ENCODE data around the gene TSPAN11.

TSPAN11 gene

DNA sequence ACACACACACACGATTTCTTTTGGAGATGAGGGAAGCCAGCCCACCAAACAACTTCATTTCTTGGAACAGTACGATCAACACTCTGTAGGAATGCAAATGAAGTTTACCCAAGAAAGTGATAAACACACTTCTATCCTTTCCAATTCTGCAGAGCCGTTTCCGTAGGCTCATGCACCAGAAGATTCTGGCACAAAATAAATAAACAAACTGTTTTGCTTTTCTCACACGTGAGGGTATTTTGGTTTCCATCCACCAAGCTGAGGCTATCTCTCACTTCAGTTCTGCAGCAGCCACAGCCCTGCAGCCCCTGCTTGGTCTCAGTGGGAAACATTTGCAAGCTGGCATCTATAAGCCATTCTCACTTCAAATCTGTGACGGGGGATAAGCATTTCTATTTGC is 15.3 kb upstream of the TSPAN11 start:
- no peak for DNase-seq (ENCODE audit: low read depth)

DNA sequence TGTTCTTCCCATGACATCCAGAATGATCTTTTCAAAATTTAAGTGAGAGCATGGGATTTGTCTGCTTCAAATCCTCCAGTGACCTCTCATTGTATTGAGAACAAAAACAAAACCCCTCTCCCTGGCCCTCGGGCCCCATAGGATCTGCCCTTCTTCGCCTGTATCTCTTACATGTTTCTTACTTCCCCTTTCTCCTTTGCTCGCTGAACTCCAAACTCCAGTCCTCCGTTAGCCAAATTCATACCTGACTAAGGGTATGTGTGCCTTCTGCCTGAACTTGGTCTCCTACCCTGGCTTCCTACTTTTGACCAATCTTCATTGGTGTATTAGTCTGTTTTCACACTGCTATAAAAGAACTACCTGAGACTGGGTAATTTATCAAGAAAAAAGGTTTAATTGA is 13.2 kb upstream of the TSPAN11 start:
- no peak for DNase-seq (ENCODE audit: low read depth)

GRCh38 chr12:30914986-30915591 is 11.5 kb upstream of the TSPAN11 start:
- no peak for DNase-seq (ENCODE audit: low read depth)

DNA sequence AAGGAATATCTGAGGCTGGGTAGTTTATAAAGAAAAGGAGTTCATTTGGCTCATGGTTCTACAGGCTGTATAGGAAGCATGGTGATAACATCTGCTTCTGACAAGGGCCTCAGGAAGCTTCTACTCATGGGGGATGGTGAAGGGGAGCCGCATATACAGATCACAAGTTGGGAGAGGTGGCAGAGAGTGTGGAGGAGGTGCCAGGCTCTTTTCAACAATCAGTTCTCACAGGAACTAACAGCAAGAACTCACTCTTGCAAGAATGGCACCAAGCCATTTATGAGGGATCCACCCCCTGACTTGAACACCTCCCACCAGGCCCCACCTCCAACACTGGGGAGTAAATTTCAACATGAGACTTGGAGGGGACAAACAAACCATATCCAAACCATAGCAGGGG is 3.5 kb upstream of the TSPAN11 start:
- DNase-seq (ENCODE audit: low read depth): no peak

- DNase-seq (ENCODE audit: low read depth): no peak
Observed at GRCh38 chr12:30925607-30926242, 823 bp upstream of the TSPAN11 start.

DNA sequence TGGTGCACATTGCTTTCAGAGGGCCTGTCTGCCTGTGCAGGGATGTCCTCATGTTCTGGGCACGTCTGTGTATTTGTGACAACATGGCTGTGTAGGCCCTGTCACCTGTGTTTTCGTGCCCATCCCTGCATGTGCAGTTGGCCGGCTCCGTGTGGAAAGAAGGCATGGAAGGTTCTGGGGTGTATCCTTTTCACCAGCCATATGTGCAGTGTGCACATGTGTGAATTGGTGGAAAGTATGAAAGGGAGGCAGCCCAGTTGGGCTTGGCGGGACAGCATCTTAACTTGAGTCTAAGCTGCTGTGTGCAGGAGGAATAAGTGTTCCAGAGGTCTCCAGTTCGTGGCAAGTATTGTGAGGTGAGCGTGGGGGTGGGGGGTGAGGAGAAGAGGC is 669 bp downstream of the TSPAN11 start:
- no peak for DNase-seq (ENCODE audit: low read depth)

- DNase-seq (ENCODE audit: low read depth): no peak
Observed at GRCh38 chr12:30928356-30929244, 2.1 kb downstream of the TSPAN11 start.

DNA sequence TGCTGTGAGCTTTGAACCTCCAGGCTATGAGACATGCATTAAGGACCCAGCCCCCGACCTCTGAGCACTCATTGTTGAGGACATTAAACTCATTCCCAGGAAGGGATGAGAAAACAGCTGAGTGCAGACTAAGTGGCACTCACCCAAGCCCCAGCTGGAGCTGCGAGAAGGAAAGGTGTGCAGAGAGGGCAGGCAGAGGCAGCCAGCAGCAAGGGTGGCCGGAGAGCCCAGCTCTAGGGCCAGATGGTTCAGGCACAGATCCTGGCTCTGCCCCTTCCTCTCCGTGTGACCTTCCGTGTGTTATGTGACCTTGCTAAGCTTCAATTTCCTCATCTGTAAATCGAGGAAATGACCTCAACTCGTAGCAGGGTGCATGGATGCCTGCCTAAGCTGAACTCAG is 3.7 kb downstream of the TSPAN11 start:
- DNase-seq (ENCODE audit: low read depth): no peak

DNA sequence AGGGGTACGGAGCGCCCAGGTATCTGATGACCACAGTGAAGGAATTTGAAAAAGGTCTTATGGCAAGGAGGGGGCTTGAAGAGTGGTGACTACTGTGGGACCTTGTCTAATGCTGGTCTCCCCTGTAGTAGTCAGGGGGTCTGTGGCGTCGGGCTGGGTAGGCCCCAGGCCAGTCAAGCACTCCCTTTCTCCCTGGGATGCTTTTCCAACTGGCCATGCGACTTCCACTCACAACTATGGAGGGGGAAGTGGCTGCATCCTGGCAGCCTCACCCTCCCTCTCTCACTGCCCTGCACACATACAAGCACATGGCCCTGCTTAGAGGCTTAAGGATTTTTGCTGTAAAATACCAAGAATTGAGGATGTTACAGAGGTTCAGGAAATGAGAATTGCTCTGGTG is 4.1 kb downstream of the TSPAN11 start:
- no peak for DNase-seq (ENCODE audit: low read depth)

- no peak for DNase-seq (ENCODE audit: low read depth)
Observed at GRCh38 chr12:30932881-30933280, 6.3 kb downstream of the TSPAN11 start.

DNA sequence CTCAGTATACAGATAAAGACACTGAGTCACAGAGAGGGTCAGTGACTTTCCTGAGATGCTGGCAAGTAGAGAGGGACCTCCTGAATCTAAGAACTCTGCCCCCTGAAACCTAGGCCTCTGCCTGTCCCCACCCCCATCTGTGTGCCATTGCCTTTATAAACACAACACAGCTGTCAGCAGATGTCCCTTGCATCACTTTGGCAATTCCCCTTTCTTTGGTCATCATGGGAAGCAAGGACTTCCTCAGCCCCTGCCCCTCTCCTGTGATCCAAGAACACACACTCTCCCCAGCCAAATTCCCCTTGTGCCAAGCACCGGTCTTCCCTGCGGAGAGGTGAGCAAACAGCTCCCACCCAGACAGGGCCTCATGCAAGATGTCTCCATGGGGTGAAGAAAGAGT is 8.3 kb downstream of the TSPAN11 start:
- DNase-seq (ENCODE audit: low read depth): no peak

DNA sequence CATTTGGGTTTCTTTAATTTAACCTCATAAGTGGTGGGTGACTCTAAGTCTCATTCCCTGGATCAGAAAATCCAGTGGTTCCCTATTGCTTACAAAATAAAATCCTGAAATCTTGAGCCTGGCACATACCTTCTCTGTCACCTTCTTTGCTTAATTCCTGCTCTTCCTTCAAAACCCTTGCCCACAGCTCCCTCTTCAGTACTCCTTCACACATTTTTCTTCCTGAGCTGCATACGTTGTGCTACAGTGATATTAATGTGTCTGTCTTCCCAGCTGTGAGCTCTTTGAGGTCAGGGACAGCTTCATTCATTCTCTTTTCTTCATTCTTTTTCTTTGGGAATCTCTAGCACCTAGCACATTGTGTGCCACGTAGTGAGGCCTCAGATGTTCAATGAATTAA is 9.5 kb downstream of the TSPAN11 start:
- DNase-seq (ENCODE audit: low read depth): no peak

DNA sequence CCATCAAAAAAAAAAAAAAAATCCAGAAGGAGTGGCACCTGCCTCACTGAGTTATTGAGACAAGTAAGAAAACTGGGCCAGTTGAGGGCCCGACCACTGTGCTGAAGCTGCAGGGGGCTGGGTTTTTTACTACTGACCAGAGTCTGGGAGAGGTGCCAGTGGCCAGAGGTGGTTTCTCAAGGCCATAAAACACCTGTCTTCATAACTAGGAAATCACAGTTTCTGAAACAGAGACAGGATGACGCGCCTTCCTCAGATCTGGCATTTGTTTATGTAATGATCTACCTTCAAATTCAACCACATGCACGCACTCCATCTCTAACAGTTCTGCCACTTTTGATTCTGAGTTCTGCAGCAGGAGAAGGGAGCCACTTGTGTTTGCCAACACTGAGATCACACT is 12.7 kb downstream of the TSPAN11 start:
- no peak for DNase-seq (ENCODE audit: low read depth)

GRCh38 chr12:30942486-30942885 is 15.9 kb downstream of the TSPAN11 start:
- DNase-seq (ENCODE audit: low read depth): no peak

- DNase-seq (ENCODE audit: low read depth): no peak
Observed at GRCh38 chr12:30942936-30943335, 16.4 kb downstream of the TSPAN11 start.

DNA sequence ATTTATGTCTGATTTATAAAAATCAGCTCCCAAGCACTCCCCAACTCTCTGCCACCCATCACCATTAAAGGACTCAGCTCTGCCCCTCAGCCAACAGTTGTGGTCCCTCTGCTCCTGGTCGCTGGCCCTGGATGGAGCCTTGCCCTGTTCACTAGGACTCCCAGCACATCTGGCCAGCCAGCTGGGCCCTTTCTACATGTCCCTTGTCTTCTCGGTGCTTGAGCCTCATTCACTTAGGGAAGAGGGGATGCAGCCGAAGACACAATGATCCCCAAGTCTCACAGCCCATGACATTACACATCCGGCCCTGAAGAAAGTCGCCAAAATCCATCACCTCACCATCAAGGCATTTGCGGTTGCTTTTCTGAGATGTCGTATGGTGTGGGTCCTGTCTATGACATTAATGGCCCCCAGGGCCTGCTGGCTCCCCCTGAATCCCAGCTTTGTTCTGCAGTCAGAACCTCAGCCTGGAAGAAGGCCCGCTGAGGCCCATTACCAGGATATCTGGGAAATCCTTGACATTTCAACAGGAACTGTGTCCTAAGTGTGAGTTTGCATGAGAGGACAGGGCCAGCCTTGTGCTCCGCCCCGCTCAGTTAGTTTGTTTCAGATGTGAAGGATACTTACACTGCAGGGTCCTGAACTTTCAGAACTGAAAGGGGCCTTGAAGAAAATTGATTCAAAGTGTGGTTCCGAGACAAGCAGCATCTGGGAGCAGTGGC is 19.1 kb downstream of the TSPAN11 start:
- no peak for DNase-seq (ENCODE audit: low read depth)

- no peak for DNase-seq (ENCODE audit: low read depth)
Observed at GRCh38 chr12:30952015-30952414, 25.5 kb downstream of the TSPAN11 start.

DNA sequence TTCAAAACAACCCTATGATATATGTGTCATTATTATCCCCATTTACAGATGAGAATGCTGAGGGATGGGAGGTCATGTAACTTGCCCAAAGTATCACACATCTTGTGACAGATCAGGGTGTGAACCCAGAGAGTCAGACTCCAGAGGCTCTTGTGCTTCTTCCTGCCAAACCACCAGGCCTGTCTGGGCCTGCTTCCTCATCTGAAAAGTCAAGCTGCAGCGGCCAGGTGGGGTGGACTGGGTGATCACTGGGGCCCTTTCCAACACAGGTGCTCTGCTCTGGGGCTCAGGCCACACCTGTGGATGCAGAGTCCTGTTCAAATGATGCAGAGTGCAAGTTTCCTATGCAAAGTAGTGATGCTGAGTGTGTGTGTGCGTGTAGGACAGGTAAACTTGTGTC is 26.7 kb downstream of the TSPAN11 start:
- DNase-seq (ENCODE audit: low read depth): no peak

DNA sequence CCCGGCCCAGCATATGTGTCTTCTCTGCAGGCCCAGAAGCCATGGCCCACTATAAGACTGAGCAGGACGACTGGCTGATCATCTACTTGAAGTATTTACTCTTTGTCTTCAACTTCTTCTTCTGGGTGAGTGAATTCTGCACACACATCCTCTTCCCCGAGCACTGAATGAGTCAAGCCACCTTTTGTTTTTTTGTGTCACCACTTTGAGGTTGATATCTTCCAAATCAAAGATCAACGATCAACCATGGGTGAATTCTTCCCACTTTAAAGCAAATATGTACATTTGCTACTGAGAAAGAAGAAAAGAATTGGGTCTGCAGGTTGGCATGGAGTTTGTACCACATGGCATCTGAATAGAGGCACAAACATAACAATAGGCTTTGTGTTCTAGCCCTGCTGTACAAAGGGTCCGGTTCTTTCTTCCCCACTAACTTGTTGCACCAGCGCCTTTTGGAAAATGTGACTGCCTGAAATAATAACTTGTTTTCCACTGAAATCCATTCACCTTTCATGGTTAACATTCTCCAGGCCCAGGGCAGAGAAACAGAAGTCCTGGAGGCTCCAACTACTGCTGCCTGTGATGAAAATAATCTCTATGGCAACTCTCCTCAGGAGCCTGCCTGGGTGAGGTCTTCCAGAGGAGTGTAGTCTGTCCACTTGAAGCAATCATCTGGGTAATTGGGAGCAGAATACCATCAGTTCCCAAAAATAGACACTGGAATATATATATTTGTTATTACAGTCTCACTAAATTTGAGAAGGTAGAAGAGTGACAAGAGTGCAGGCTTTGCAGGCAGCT is 27.6 kb downstream of the TSPAN11 start:
- DNase-seq (ENCODE audit: low read depth): no peak

GRCh38 chr12:30955214-30955613 is 28.7 kb downstream of the TSPAN11 start:
- DNase-seq (ENCODE audit: low read depth): no peak

DNA sequence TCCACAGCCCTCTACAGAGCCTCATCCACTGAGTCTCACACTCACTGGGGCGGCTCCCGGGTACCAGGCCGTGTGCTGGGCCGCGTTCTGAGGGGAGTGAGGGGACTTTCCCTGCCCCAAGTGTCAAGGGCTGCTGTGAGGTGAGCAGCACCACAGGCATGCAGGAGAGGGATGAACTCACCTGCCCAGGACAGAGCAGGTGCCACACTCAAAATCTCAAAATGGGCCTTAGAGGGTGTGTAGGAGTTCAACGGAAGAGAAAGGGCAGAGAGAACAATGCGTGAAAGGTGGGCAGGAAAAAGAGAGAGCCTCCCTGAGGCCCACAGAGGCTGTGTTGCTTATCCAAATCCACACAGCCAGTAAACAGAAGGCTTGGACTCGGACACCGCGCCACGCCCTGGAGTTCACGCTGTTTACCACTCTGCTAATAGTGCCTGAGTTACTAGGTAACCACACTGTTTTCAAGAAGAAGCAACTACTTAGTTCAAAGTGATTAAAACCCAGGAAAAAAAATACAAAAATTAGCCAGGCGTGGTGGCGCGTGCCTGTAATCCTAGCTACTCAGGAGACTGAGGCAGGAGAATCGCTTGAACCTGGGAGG is 32.7 kb downstream of the TSPAN11 start:
- DNase-seq (ENCODE audit: low read depth): no peak
